Endothelial cell (in vitro differentiated cells): ENCODE data around the gene CBR1. TPM values are rescaled to one million over a fixed set of nuclear protein-coding genes. Genes with fewer than 3 reads are reported as not detected.

Experiments
- DNase-seq: peaks from one replicate; pipeline ENCODE4 v3.0.0; 2021; ENCODE audit warnings: low spot score
- H3K27ac Mint-ChIP-seq: one replicate; pipeline ENCODE4 v1.8.0; 2021; ENCODE audit warnings: mixed read lengths, inconsistent platforms; ENCODE audit not compliant: unreplicated experiment
- H3K27me3 Mint-ChIP-seq: one replicate; pipeline ENCODE4 v1.8.0; 2021; ENCODE audit warnings: mild to moderate bottlenecking, moderate library complexity, mixed read lengths, inconsistent platforms; ENCODE audit not compliant: unreplicated experiment
- H3K36me3 Mint-ChIP-seq: one replicate; pipeline ENCODE4 v1.8.0; 2021; ENCODE audit warnings: mild to moderate bottlenecking, low read depth, mixed read lengths, inconsistent platforms; ENCODE audit not compliant: unreplicated experiment
- H3K4me1 Mint-ChIP-seq: one replicate; pipeline ENCODE4 v1.8.0; 2021; ENCODE audit warnings: mild to moderate bottlenecking, mixed read lengths, inconsistent platforms; ENCODE audit not compliant: unreplicated experiment
- H3K4me3 Mint-ChIP-seq: one replicate; pipeline ENCODE4 v1.8.0; 2021; ENCODE audit warnings: mild to moderate bottlenecking, mixed read lengths, inconsistent platforms; ENCODE audit not compliant: unreplicated experiment
- H3K9me3 Mint-ChIP-seq: one replicate; pipeline ENCODE4 v1.8.0; 2021; ENCODE audit warnings: mixed read lengths, inconsistent platforms; ENCODE audit not compliant: unreplicated experiment
- total RNA-seq: library from RNA; stranded (reverse); fragmentation: NEBNext Ultra II Directional; extraction: Animal tissue kit (Norgen Biotek cat#: 25700); gene quantifications from one replicate; pipeline ENCODE4 v1.2.1, GENCODE V29; 2021; ENCODE audit not compliant: unreplicated experiment
- TF ChIP-seq, protein P1 (sequence below): fragments of 200-600 bp; sonication (generic); IDR thresholded peaks from one replicate; pipeline ENCODE4 v1.5.0; 2021; ENCODE audit warnings: antibody characterized with exemption; ENCODE audit not compliant: unreplicated experiment

CBR1 gene
- total RNA-seq, 1 donor from 2014 or later = 7.6 TPM

DNA sequence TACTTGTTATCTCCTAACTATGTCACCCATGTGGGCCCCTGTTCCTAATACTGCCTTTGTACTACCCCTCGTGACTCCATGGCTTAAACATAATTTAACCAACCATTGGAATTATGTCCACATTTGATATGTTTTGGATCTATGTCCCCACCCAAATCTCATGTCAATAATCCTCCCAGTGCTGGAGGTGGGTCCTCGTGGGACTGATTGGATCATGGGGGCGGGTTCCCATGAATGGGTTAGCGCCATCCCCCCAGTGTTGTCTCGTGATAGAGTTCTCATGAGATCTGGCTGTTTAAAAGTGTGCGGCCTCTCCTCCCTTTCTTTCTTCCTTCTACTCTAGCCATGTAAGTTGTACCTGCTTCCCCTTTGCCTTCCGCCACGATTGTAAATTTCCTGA is 9.8 kb downstream of the CBR1 start:
- H3K4me3 Mint-ChIP-seq = no peak overlapping the region
- H3K4me1 Mint-ChIP-seq = peaks cover 5% of the 10 kb centered on the region
- TF ChIP-seq, protein P1, sequence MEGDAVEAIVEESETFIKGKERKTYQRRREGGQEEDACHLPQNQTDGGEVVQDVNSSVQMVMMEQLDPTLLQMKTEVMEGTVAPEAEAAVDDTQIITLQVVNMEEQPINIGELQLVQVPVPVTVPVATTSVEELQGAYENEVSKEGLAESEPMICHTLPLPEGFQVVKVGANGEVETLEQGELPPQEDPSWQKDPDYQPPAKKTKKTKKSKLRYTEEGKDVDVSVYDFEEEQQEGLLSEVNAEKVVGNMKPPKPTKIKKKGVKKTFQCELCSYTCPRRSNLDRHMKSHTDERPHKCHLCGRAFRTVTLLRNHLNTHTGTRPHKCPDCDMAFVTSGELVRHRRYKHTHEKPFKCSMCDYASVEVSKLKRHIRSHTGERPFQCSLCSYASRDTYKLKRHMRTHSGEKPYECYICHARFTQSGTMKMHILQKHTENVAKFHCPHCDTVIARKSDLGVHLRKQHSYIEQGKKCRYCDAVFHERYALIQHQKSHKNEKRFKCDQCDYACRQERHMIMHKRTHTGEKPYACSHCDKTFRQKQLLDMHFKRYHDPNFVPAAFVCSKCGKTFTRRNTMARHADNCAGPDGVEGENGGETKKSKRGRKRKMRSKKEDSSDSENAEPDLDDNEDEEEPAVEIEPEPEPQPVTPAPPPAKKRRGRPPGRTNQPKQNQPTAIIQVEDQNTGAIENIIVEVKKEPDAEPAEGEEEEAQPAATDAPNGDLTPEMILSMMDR = no peak
- DNase-seq = no peak
- no peak overlapping the region for H3K27ac Mint-ChIP-seq
- no peaks in the 10 kb centered on the region for H3K9me3 Mint-ChIP-seq
- peaks cover 3% of the 10 kb centered on the region for H3K27me3 Mint-ChIP-seq
- H3K36me3 Mint-ChIP-seq = no peaks in the 10 kb centered on the region

DNA sequence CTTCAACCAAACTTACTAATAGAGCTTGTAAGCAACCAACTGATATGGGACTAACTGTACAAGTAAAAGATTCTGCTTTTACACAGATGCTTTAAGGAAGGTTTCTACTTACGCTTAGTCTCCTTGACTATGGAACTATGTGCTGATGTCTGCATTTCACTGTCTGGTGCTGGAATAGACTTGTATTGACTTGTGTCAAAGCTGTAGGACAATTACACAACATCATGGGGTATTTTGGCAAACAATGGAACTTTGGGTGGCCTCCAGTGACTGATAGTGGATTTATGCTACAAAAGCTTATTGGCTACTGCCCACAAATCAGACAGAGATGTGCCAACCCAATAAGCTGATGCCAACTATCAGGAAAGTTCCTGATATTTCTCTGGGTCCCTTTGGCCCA is 10.6 kb downstream of the CBR1 start:
- TF ChIP-seq, protein P1 = no peak
- H3K4me3 Mint-ChIP-seq = no peak overlapping the region
- H3K36me3 Mint-ChIP-seq = no peaks in the 10 kb centered on the region
- H3K4me1 Mint-ChIP-seq = peaks cover 4% of the 10 kb centered on the region
- no peak overlapping the region for H3K27ac Mint-ChIP-seq
- peaks cover 3% of the 10 kb centered on the region for H3K27me3 Mint-ChIP-seq
- no peak for DNase-seq
- no peaks in the 10 kb centered on the region for H3K9me3 Mint-ChIP-seq

DNA sequence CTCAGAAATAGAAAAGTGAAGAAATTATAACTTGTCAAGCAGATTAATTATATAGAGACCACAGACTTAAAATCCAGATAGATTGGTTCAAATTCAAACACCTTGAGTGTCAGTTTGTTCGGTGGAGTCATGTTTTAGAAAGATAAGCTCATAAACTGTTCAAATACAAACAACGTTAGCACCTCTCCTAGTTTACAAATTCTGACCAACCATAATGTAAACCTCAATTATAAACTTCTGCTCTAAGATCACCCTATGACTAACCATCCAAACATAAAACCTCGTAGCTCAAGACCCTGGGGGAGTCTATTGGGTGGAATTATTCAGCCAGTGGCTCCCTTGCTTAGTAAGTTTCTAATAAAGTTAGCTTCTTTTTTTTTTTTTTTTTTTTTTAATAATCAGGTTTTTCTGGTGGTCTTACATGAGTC is 12.4 kb downstream of the CBR1 start:
- no peak overlapping the region for H3K27ac Mint-ChIP-seq

DNA sequence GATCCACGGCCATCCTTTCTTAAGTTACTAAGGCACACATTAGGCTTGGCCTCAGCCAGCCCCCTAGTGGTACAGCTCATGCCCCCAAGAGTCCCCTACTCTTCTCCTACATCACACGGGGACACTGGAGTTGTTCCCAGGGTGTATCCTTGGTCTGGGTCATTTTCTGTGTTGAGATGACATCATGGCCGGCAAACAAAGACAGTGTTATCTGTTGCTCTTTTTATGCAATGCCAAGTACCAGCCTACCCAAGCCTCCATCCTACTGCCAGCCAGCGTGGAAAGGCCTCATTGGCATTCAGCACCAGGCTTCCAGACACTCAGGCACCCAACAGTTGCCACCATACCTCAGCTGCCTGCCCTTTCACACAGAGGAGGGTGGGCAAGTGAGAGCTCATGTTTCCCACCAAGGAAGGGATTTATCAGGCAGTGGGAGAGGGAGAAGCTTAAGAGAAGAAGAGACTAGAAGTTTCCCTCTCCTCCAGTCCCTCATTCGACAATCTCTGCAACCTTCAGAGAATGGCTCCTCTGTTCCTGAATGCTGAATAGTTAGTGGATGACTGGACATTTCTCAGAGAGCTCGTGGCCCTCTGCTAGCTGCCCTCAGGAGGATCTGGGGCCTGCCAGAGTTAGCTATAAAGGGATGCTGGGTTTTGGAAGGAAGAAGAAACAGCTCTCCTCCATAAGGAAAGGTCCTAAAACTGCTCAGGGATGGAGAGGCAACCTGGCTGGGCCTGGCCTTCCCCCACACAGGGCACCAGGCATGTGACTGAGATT is 17.7 kb downstream of the CBR1 start:
- TF ChIP-seq, protein P1 = no peak
- no peak for DNase-seq
- Mint-ChIP-seq H3K4me3 (no peak overlapping the region), H3K9me3 (no peaks in the 10 kb centered on the region), H3K27ac (no peak overlapping the region), H3K36me3 (no peaks in the 10 kb centered on the region), H3K27me3 (no peaks in the 10 kb centered on the region), H3K4me1 (no peaks in the 10 kb centered on the region)

More for the DNA sequence above, 12.4 kb downstream of the CBR1 start:
- DNase-seq = no peak
- H3K9me3 Mint-ChIP-seq = no peaks in the 10 kb centered on the region
- H3K4me1 Mint-ChIP-seq = peaks cover 3% of the 10 kb centered on the region
- no peak overlapping the region for H3K4me3 Mint-ChIP-seq
- peaks cover 3% of the 10 kb centered on the region for H3K27me3 Mint-ChIP-seq
- TF ChIP-seq, protein P1 = no peak
- H3K36me3 Mint-ChIP-seq = no peaks in the 10 kb centered on the region

DNA sequence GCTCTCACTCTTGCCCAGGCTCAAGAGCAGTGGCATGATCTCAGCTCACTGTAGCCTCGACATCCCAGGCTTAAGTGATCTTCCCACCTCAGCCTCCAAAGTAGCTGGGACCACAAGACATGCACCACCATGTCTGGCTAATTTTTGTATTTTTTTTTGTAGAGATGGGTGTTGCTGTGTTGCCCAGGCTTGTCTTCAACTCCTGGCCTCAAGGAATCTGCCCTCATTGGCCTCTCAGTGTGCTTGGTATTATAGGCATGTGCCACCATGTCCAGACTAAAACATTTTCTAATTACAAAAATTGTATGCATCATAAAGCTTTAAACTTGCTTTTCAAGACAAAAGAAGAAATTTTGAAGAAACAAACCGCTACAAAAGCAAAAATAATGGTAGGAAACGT is 20.1 kb downstream of the CBR1 start:
- H3K27ac Mint-ChIP-seq = no peak overlapping the region
- peaks cover 6% of the 10 kb centered on the region for H3K36me3 Mint-ChIP-seq
- DNase-seq = no peak
- peaks cover 7% of the 10 kb centered on the region for H3K9me3 Mint-ChIP-seq
- no peaks in the 10 kb centered on the region for H3K4me1 Mint-ChIP-seq
- TF ChIP-seq, protein P1 = no peak
- no peak overlapping the region for H3K4me3 Mint-ChIP-seq
- H3K27me3 Mint-ChIP-seq = no peaks in the 10 kb centered on the region
